ENCODE results near the gene POC1B. TPM values are rescaled to one million over a fixed set of nuclear protein-coding genes. Genes with fewer than 3 reads are reported as not detected.

Gene POC1B
- total RNA-seq, 4 donors from 2014 or later, result 19.6 to 22.4 (median 20.0) TPM

- H3K27me3 ChIP-seq, result no peaks in the 10 kb centered on the region
- H3K4me3 ChIP-seq, result no peak overlapping the region
- H3K4me1 ChIP-seq, result peaks cover 2 to 15% (median 11%) of the 10 kb centered on the region in 4 donors
- peaks cover 0 to 4% (median 0%) of the 10 kb centered on the region in 4 donors for H3K36me3 ChIP-seq
- DNase-seq (ENCODE audit: extremely low spot score), result no peak
- no peak for TF ChIP-seq CTCF (IDR thresholded peaks at IDR 0.05)
- TF ChIP-seq POLR2AphosphoS5 (IDR thresholded peaks at IDR 0.05), result no peak
- no peak for TF ChIP-seq EP300 (IDR thresholded peaks at IDR 0.05)
- TF ChIP-seq POLR2A (IDR thresholded peaks at IDR 0.05; ENCODE audit: low read depth), result no peak
- intact Hi-C loops (cut with DNase I), result no loop called here
- WGBS, result 97% methylated on average over 4 of the region's 4 CpGs
- H3K27ac ChIP-seq (replicated peaks in 1 of 4), result no peak overlapping the region
- no peaks in the 10 kb centered on the region for H3K9me3 ChIP-seq
These were observed 9.2 kb downstream of the POC1B start for GRCh38 chr12:89516633-89517032.

- no peak for DNase-seq (ENCODE audit: extremely low spot score)
- H3K4me1 ChIP-seq, result no peaks in the 10 kb centered on the region
- H3K36me3 ChIP-seq, result peaks cover 0 to 4% (median 0%) of the 10 kb centered on the region in 4 donors
- H3K4me3 ChIP-seq, result no peak overlapping the region
- intact Hi-C loops (cut with DNase I), result no loop called here
- H3K27ac ChIP-seq (replicated peaks in 1 of 4), result no peak overlapping the region
- 82% methylated on average over 1 of the region's 1 CpG for WGBS
- H3K9me3 ChIP-seq, result no peaks in the 10 kb centered on the region
- no peaks in the 10 kb centered on the region for H3K27me3 ChIP-seq
- no peak for TF ChIP-seq CTCF (IDR thresholded peaks at IDR 0.05)
- no peak for TF ChIP-seq POLR2AphosphoS5 (IDR thresholded peaks at IDR 0.05)
- TF ChIP-seq POLR2A (IDR thresholded peaks at IDR 0.05; ENCODE audit: low read depth), result no peak
- TF ChIP-seq EP300 (IDR thresholded peaks at IDR 0.05), result no peak
These were observed 11.1 kb downstream of the POC1B start for GRCh38 chr12:89514751-89515150.

GRCh38 chr12:89513544-89513943 is 12.3 kb downstream of the POC1B start:
- Histone ChIP-seq H3K36me3 (no peaks in the 10 kb centered on the region), H3K4me3 (no peak overlapping the region), H3K27ac (replicated peaks in 1 of 4) (no peak overlapping the region), H3K27me3 (no peaks in the 10 kb centered on the region), H3K9me3 (no peaks in the 10 kb centered on the region), H3K4me1 (no peaks in the 10 kb centered on the region)
- no peak for DNase-seq (ENCODE audit: extremely low spot score)
- TF ChIP-seq CTCF (IDR thresholded peaks at IDR 0.05) (no peak), POLR2A (IDR thresholded peaks at IDR 0.05; ENCODE audit: low read depth) (no peak), POLR2AphosphoS5 (IDR thresholded peaks at IDR 0.05) (no peak), EP300 (IDR thresholded peaks at IDR 0.05) (no peak)
- intact Hi-C loops (cut with DNase I), result no loop called here
- 100% methylated on average over 4 of the region's 4 CpGs for WGBS

- intact Hi-C loops (cut with DNase I), result no loop called here
- TF ChIP-seq POLR2AphosphoS5 (IDR thresholded peaks at IDR 0.05), result no peak
- no peak for TF ChIP-seq POLR2A (IDR thresholded peaks at IDR 0.05; ENCODE audit: low read depth)
- TF ChIP-seq CTCF (IDR thresholded peaks at IDR 0.05), result no peak
- no peak for TF ChIP-seq EP300 (IDR thresholded peaks at IDR 0.05)
- Histone ChIP-seq H3K27me3 (no peaks in the 10 kb centered on the region), H3K4me1 (peaks cover 0 to 5% (median 0%) of the 10 kb centered on the region in 4 donors), H3K4me3 (no peak overlapping the region), H3K9me3 (no peaks in the 10 kb centered on the region), H3K36me3 (no peaks in the 10 kb centered on the region), H3K27ac (replicated peaks in 1 of 4) (no peak overlapping the region)
- 84% methylated on average over 9 of the region's 9 CpGs for WGBS
- DNase-seq (ENCODE audit: extremely low spot score), result no peak
These were observed 18.6 kb downstream of the POC1B start for GRCh38 chr12:89507015-89507824.

All from esophagus muscularis mucosa (tissue), 4 donors.